ENCODE measurements around the gene ACTG1.

The ACTG1 gene

GRCh38 chr17:81550285-81550684 lies 37.7 kb upstream of the ACTG1 start:
- no peak for TF ChIP-seq CTCF (conservative IDR thresholded peaks at IDR 0.05; ENCODE audit: low read length)
- no peak overlapping the region for H3K4me3 ChIP-seq (ENCODE audit: low read length)
- DNase-seq (ENCODE audit: low read depth) = no peak

- no peak overlapping the region for H3K4me3 ChIP-seq (ENCODE audit: low read length)
- TF ChIP-seq CTCF (conservative IDR thresholded peaks at IDR 0.05; ENCODE audit: low read length) = no peak
- DNase-seq (ENCODE audit: low read depth) = no peak
Measured at GRCh38 chr17:81549826-81550225, 37.2 kb upstream of the ACTG1 start.

GRCh38 chr17:81549031-81549557 lies 36.5 kb upstream of the ACTG1 start:
- no peak overlapping the region for H3K4me3 ChIP-seq (ENCODE audit: low read length)
- DNase-seq (ENCODE audit: low read depth) = no peak
- TF ChIP-seq CTCF (conservative IDR thresholded peaks at IDR 0.05; ENCODE audit: low read length) = no peak

- no peak for DNase-seq (ENCODE audit: low read depth)
- TF ChIP-seq CTCF (conservative IDR thresholded peaks at IDR 0.05; ENCODE audit: low read length) = no peak
- no peak overlapping the region for H3K4me3 ChIP-seq (ENCODE audit: low read length)
Measured at GRCh38 chr17:81547614-81547982, 35.0 kb upstream of the ACTG1 start.

GRCh38 chr17:81546906-81547613 lies 34.5 kb upstream of the ACTG1 start:
- TF ChIP-seq CTCF (conservative IDR thresholded peaks at IDR 0.05; ENCODE audit: low read length) = no peak
- no peak overlapping the region for H3K4me3 ChIP-seq (ENCODE audit: low read length)
- no peak for DNase-seq (ENCODE audit: low read depth)

- no peak for DNase-seq (ENCODE audit: low read depth)
- no peak overlapping the region for H3K4me3 ChIP-seq (ENCODE audit: low read length)
- no peak for TF ChIP-seq CTCF (conservative IDR thresholded peaks at IDR 0.05; ENCODE audit: low read length)
Measured at GRCh38 chr17:81545160-81545949, 32.8 kb upstream of the ACTG1 start.

Data from AG10803 (cell line).